Smooth muscle cell (in vitro differentiated cells): ENCODE measurements around the gene COG6. TPM values are rescaled to one million over a fixed set of nuclear protein-coding genes. Genes with fewer than 3 reads are reported as not detected.

Experiments
- DNase-seq: peaks from one replicate; lab custom pipeline; 2025; ENCODE audit not compliant: unreplicated experiment; lab: John Stamatoyannopoulos, UW
- H2AFZ ChIP-seq: fragments of 200-600 bp; sonication (generic); 2 replicates; pipeline ENCODE4 v1.6.0; 2016; ENCODE audit warnings: antibody characterized with exemption, low read depth, mild to moderate bottlenecking
- H3F3A ChIP-seq: fragments of 200-600 bp; sonication (generic); 2 replicates; pipeline ENCODE4 v1.6.0; 2017; ENCODE audit warnings: antibody characterized with exemption, low read depth
- H3K27ac ChIP-seq: fragments of 200-600 bp; sonication (generic); 2 replicates; pipeline ENCODE4 v1.5.1; 2016; ENCODE audit warnings: low read depth, mild to moderate bottlenecking
- H3K27me3 ChIP-seq: fragments of 200-600 bp; sonication (generic); 2 replicates; pipeline ENCODE4 v1.6.1; 2016; ENCODE audit warnings: low read depth, mild to moderate bottlenecking
- H3K36me3 ChIP-seq: fragments of 200-600 bp; sonication (generic); 2 replicates; pipeline ENCODE4 v1.5.1; 2016; ENCODE audit warnings: low read depth
- H3K4me1 ChIP-seq: fragments of 200-600 bp; sonication (generic); 2 replicates; pipeline ENCODE4 v1.5.1; 2016; ENCODE audit warnings: low read depth
- H3K4me2 ChIP-seq: fragments of 200-600 bp; sonication (generic); 2 replicates; pipeline ENCODE4 v1.6.0; 2016; ENCODE audit warnings: mild to moderate bottlenecking
- H3K4me3 ChIP-seq: fragments of 200-600 bp; sonication (generic); 2 replicates; pipeline ENCODE4 v1.5.1; 2016; ENCODE audit warnings: mild to moderate bottlenecking
- H3K79me2 ChIP-seq: fragments of 200-600 bp; sonication (generic); 2 replicates; pipeline ENCODE4 v1.6.0; 2016; ENCODE audit warnings: low read depth, mild to moderate bottlenecking
- H3K9ac ChIP-seq: fragments of 200-600 bp; sonication (generic); 2 replicates; pipeline ENCODE4 v1.6.0; 2016; ENCODE audit warnings: low read depth
- H3K9me3 ChIP-seq: fragments of 200-600 bp; sonication (generic); replicated peaks from 2 replicates; pipeline ENCODE4 v1.5.1; 2016; ENCODE audit warnings: low read depth
- H4K20me1 ChIP-seq: fragments of 200-600 bp; sonication (generic); 2 replicates; pipeline ENCODE4 v1.6.0; 2016; ENCODE audit warnings: low read depth
- WGBS: methylation state at CpG from one replicate; pipeline ENCODE4 v1.1.7; 2016; ENCODE audit warnings: low lambda C conversion rate; 5-methylcytosine and 5-hydroxymethylcytosine counted together
- polyA plus RNA-seq: library from polyadenylated mRNA; unstranded; fragments of >200 nt; fragmentation: Nextera tagmentation; extraction: Ambion mirVana; gene quantifications from 2 replicates; pipeline ENCODE4 v1.2.1, GENCODE V29; 2016
- total RNA-seq: library from RNA; depleted of rRNA; stranded (reverse); fragments of >200 nt; gene quantifications from 2 replicates; pipeline ENCODE4 v1.2.3, GENCODE V29; 2014
- TF ChIP-seq, protein P1 (sequence below): fragments of 200-600 bp; sonication (generic); IDR thresholded peaks from 2 replicates; pipeline ENCODE4 v1.5.1; 2017; ENCODE audit warnings: borderline replicate concordance, mild to moderate bottlenecking, antibody characterized with exemption; ENCODE audit not compliant: insufficient read depth, poor library complexity, severe bottlenecking

The COG6 gene
- total and polyA plus RNA-seq, 2 experiments from 2014 or later: 42.9 to 84.8 TPM

- Histone ChIP-seq H3K4me3 (no peak overlapping the region), H3K27ac (peak overlapping the region; percentile 65), H3K27me3 (no peaks in the 10 kb centered on the region), H4K20me1 (no peaks in the 10 kb centered on the region), H3K9ac (no peak overlapping the region), H3K36me3 (peaks cover 34% of the 10 kb centered on the region), H3K4me1 (no peaks in the 10 kb centered on the region), H3F3A (no peaks in the 10 kb centered on the region), H2AFZ (no peak overlapping the region), H3K79me2 (no peaks in the 10 kb centered on the region), H3K4me2 (no peak overlapping the region), H3K9me3 (peaks cover 3% of the 10 kb centered on the region)
- TF ChIP-seq, protein P1, sequence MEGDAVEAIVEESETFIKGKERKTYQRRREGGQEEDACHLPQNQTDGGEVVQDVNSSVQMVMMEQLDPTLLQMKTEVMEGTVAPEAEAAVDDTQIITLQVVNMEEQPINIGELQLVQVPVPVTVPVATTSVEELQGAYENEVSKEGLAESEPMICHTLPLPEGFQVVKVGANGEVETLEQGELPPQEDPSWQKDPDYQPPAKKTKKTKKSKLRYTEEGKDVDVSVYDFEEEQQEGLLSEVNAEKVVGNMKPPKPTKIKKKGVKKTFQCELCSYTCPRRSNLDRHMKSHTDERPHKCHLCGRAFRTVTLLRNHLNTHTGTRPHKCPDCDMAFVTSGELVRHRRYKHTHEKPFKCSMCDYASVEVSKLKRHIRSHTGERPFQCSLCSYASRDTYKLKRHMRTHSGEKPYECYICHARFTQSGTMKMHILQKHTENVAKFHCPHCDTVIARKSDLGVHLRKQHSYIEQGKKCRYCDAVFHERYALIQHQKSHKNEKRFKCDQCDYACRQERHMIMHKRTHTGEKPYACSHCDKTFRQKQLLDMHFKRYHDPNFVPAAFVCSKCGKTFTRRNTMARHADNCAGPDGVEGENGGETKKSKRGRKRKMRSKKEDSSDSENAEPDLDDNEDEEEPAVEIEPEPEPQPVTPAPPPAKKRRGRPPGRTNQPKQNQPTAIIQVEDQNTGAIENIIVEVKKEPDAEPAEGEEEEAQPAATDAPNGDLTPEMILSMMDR: no peak
- DNase-seq: no peak
- WGBS: 81% methylated on average over 3 of the region's 3 CpGs
Observed at GRCh38 chr13:39712626-39713025, 57.2 kb downstream of the COG6 start.

GRCh38 chr13:39729156-39729555, 73.7 kb downstream of the COG6 start:
- no peak for DNase-seq
- peaks cover 34% of the 10 kb centered on the region for H3K36me3 ChIP-seq

GRCh38 chr13:39734952-39735351, 79.5 kb downstream of the COG6 start:
- peaks cover 48% of the 10 kb centered on the region for H3K36me3 ChIP-seq
- no peak for DNase-seq
- no peaks in the 10 kb centered on the region for H4K20me1 ChIP-seq
- H3K27ac ChIP-seq: no peak overlapping the region
- no peak overlapping the region for H3K4me3 ChIP-seq
- no peak overlapping the region for H2AFZ ChIP-seq
- no peak overlapping the region for H3K4me2 ChIP-seq
- H3F3A ChIP-seq: no peaks in the 10 kb centered on the region
- no peaks in the 10 kb centered on the region for H3K79me2 ChIP-seq
- TF ChIP-seq, protein P1: no peak
- no peaks in the 10 kb centered on the region for H3K4me1 ChIP-seq
- H3K9ac ChIP-seq: no peak overlapping the region
- H3K9me3 ChIP-seq: no peaks in the 10 kb centered on the region
- H3K27me3 ChIP-seq: no peaks in the 10 kb centered on the region

More at GRCh38 chr13:39729156-39729555, 73.7 kb downstream of the COG6 start:
- no peak overlapping the region for H3K9ac ChIP-seq
- H4K20me1 ChIP-seq: no peaks in the 10 kb centered on the region
- no peak overlapping the region for H3K4me2 ChIP-seq
- TF ChIP-seq, protein P1: no peak
- no peaks in the 10 kb centered on the region for H3K27me3 ChIP-seq
- WGBS: 90% methylated on average over 3 of the region's 3 CpGs
- H3F3A ChIP-seq: no peaks in the 10 kb centered on the region
- H3K4me3 ChIP-seq: no peak overlapping the region
- no peaks in the 10 kb centered on the region for H3K9me3 ChIP-seq
- no peaks in the 10 kb centered on the region for H3K4me1 ChIP-seq
- no peaks in the 10 kb centered on the region for H3K79me2 ChIP-seq
- H3K27ac ChIP-seq: no peak overlapping the region
- no peak overlapping the region for H2AFZ ChIP-seq

GRCh38 chr13:39737047-39737446, 81.6 kb downstream of the COG6 start:
- no peak for DNase-seq
- H3K4me3 ChIP-seq: no peak overlapping the region
- 94% methylated on average over 5 of the region's 5 CpGs for WGBS
- TF ChIP-seq, protein P1: no peak
- peaks cover 52% of the 10 kb centered on the region for H3K36me3 ChIP-seq
- no peak overlapping the region for H3K4me2 ChIP-seq
- H3K27ac ChIP-seq: no peak overlapping the region
- H3K9ac ChIP-seq: no peak overlapping the region
- no peaks in the 10 kb centered on the region for H3K9me3 ChIP-seq
- H2AFZ ChIP-seq: no peak overlapping the region
- no peaks in the 10 kb centered on the region for H4K20me1 ChIP-seq
- H3K27me3 ChIP-seq: no peaks in the 10 kb centered on the region
- H3F3A ChIP-seq: no peaks in the 10 kb centered on the region
- H3K79me2 ChIP-seq: no peaks in the 10 kb centered on the region
- no peaks in the 10 kb centered on the region for H3K4me1 ChIP-seq
